Dermis microvascular lymphatic vessel endothelial cell (primary cell): Measurements from ENCODE around the gene TMEM30B. TPM values are rescaled to one million over a fixed set of nuclear protein-coding genes. Genes with fewer than 3 reads are reported as not detected.
A peak's percentile ranks its signal among the peaks of the same experiment; 100 is the strongest.

Source experiments
- DNase-seq, 2 donors: peaks; one replicate each; pipeline versions ENCODE4 v3.0.0 to v3.0.0-alpha.2; 2010; ENCODE audit warnings: low read depth in 2 of 2
- total RNA-seq: library from RNA; depleted of rRNA; stranded (reverse); fragments of >200 nt; gene quantifications from 2 replicates; pipeline ENCODE4 v1.2.1, GENCODE V29; 2014

TMEM30B gene
- total RNA-seq, 1 donor from 2014 or later, result 0.13 TPM

DNA sequence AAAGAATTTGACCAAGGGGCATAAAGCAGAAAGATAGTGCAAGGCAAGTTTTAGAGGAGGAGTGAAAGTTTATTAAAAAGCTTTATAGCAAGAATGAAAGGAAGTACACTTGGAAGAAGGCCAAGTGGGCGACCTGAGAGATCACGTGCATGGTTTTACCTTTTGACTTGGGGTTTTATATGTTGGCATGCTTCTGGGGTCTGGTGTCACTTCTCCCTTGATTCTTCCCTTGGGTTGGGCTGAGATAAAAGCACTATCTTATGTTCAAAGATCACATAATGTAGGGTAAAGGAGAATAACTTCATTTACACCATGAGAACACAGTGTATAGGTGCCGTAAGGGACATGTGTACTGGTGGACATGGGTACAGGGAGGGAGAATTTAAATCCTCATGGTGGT, 17.7 kb upstream of the TMEM30B start:
- peak in 1 of 2 donors; percentile 32 for DNase-seq

DNA sequence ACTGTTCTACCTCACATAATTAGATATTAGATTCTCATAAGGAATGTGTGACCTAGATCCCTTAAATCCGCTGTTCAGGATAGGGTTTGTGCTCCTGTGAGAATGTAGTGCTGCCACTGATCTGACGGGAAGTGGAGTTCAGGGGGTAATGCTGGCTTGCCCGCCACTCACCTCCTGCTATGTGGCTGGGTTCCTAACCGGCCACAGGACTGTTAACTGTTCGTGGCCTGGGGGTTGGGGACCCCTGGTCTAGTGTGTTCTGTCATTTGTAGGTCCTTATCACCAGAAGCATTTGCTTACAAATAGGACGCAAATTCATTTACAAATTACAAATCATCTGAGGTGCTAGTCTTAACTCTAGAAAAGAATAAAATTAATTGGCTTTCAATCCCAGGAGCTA, 16.4 kb upstream of the TMEM30B start:
- peak in 1 of 2 donors; percentile 30 for DNase-seq

DNA sequence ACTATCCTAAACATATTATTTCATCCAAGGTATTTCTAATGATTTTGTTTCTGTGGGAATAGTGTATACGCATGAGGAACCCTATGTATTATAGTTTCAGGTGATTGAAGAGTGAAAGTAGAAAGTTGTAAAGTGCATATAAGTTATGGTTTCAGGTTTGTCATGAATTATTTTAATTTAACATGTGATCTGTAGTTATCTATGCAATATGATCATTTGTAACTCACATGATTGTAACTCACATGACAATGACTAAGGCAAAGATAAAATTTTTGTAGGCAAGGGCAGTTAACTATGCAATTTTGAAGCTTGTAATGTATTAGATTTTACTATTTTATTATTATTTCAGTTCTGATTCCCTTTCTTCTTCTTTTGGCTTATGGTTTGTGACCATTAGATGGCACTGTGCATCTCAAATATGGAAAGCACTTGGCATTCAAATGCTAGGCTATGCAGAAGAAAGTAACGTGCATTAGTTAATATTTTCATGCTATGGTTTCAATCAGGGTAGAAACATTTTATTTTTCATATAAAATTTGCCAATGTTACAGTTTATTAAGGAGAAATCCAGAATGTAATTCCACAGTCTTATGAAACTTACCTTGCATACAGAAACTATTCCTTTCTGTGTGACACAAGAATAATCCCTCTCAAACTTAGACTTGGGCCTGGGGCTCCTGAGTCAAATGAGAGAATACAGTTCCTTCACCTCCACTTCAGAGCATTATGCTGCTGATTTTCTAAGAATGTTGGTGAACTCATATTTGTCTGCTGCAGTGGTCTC, 15.8 kb upstream of the TMEM30B start:
- peak; percentile 57 to 74 for DNase-seq

DNA sequence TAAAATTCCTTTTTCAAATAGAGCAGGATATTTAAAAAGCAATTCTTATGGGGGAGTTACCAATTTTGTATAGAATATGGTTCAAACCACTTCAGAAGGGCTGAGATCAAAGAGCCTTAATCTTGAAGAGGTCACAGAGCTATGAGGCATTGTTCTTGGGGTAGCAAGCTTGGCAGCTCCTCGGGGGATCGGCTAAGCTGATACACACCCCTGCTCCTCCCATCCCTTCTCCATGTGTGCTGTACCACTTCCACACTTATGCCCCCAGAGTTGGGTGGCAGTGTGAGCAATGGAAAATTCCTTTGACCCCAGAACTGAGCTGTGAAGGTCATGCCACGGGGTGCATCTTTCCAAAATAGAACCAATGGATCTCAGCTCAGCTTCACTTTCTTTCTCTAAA, 15.0 kb upstream of the TMEM30B start:
- DNase-seq, result no peak

DNA sequence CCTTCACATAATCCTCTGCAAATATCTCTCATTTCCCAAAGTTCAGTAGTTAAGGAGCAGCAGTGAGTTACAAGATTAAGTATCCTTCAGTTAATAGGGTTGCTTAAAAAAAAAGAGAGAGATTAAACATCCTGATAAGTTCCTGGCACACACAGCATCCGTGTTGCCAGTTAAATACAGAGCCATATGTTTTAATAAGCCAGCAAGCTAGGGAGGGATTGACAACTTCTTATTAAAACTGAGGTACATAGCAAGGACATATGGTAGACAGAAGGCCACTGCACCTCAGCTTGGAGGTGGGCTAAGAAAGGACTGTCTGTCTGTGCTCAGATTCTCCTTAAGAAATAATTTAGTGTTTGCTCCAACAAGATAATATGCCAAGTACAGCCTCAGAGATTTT, 9.6 kb upstream of the TMEM30B start:
- DNase-seq, result no peak

DNA sequence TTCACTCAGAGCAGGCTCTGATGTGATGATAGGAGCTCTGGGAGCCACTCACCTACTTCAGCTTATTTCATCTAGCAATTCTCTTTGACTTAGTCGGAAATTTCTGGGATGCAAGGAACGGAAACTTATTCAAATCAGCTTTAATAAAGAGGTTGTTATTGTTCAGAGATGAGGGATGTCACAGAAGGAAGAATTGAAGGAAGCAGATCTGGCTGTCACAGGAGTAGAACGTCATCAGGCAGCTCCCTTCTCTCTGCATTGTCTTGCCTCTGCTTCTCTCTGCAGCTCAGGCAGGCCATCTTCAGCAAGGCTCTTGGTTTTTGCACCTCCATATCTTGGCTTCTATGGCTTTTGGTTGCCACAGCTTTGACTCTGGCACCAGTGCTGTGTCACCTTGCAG, 7.6 kb upstream of the TMEM30B start:
- no peak for DNase-seq

DNA sequence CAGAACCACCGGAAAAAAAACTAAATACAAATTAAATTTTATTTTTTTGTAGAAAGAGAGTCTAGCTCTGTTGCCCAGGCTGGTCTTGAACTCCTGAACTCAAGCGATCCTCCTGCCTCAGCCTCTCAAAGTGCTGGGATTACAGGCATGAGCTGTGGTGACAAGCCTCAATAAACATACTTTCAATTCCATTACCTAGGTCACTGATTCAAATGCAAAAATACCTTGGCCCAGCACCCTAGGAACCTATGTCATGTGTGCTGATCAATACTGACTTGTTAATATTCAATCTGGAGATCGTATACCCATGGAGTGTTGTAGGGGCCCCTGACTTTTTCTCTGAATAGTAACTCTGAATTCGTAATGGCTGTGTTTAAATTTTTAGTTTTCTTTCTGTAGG, 7.1 kb upstream of the TMEM30B start:
- DNase-seq, result no peak

DNA sequence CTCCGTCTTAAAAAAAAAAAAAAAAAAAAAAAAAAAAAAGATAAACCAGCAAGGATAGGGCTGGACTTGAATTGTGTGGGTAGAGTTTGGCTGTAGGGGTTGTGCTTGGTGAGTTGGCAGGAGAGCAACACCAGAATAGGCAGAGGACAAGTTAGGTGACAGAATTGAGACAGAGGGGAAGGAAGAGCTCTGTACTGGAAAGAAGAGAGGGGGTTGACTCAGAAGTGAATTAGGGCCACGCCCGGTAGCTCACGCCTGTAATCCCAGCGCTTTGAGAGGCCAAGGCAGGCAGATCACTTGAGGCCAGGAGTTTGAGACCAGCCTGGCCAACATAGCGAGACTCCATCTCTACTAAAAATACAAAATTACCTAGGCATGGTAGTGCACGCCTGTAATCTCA, 6.1 kb upstream of the TMEM30B start:
- no peak for DNase-seq

DNA sequence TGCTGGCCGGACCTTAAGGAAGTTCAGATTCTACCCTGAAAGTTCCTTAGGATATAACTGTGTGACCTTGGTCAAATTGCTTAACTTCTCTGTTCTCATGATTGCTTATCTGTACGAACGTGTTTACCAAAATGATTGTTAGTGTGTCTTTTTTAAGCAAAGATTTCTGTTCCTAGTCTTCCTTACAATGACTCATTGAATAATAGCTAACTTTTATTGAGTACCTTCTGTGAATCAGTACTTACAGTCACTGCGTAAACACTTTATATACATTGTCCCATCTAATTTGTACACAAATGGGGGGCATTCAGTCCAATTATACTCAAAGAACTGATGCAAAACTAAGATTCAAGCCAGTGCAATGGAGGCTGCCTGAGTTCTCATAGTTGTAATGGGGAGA, 4.2 kb upstream of the TMEM30B start:
- no peak for DNase-seq

DNA sequence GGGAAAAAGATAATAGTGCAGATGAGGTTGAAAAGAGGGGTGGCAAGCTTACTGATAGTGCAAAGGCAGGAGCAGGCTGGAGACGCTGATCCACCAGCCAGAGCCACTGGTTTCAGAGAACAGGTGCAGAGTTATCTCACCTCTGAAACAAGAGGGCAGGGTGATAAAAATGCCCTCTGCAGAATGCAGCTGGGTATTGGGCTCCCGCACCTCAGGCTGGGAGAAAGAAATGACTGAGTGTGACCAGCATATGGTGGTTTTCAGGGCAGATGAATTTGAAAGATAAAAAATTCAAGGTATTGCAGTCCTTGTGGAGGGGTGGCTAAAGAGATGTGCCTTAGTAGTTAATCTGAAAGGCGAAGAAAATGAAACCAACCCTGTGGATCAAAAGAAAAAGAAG, 2.9 kb upstream of the TMEM30B start:
- DNase-seq, result no peak

DNA sequence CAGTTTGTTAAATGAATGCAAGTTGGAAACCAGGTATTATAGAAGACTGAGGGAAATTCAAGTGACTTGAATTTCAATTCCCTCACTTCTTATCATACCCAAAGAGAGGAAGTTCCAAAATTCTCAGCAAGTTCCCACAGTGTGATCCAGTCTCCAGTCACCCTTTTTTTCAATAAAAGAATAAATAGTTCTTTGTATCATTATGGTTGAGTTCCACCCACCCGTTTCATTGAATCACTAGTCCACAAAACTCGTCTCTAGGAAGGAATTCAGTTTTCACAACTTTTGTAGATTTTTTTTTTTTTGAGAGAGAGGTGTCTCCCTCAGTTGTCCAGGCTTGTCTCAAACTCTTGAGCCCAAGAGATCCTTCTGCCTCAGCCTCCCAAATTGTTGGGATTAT, 1.6 kb upstream of the TMEM30B start:
- no peak for DNase-seq

DNA sequence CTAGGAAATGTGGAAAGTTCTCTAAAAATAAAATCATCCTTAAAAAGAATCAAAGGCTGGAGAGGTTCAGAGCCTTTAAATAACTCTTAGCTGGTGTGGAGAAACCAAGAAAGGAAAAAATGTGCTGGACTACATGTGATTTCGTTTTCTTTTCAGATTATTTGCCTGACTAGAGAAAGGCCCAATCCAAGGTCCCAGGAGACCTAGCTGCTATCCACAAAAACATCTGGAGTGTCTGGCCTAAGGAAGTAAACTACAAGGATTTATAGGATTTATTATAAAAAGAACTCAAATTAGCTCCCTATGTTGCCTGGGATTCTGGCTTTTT, 774 bp upstream of the TMEM30B start:
- DNase-seq, result no peak

DNA sequence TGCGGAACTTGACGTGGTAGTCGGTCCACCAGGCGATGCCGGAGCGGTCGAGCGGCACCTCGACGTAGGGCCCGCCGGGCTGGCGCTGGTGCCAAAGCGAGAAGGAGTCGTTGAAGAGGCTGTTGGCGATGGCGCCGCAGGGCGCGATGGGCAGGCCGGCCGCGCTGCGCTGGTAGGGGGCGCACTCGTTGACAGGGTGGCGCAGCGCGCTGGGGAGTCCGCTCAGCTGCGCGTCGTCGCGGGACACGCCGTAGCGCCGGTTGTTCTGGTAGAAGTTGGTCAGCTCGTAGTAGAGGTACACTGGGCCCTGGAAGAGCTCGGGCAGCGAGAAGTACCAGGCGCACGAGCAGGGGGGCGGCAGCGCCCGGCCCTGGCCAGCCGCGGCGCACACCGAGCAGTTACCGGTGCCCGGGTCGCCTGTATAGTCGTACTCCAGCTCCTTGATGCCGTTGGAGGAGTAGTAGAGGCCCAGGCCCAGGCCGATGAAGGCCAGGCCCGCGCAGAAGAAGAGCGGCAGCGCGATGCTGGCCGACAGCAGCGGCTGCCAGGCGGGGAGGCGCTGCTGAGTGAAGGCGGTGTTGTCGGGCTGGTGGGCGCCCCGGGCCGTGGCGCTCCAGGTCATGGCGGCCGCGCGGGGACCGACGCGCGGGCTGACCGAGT, 482 bp downstream of the TMEM30B start:
- DNase-seq, result peak; percentile 61 to 88

DNA sequence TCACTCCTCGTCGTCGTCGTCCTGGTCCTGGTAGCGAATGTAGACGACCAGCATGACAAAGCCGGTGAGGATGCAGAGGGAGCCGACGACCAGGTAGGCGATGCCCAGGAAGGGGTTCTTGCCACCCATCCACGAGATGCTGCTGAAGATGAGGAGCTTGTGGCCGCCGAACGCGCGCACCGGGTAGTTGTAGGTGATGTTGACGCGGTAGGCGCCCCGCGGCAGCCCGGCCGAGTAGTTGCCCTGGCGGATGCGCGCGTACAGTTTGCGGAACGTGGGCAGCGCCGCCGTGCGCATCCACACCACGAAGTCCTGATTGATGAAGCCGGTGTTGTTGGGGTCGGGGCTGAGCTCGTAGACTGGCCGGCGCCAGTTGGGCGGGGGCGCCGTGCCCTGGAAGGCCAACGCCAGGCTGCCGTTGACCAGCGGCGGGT, 1.0 kb downstream of the TMEM30B start:
- no peak for DNase-seq

DNA sequence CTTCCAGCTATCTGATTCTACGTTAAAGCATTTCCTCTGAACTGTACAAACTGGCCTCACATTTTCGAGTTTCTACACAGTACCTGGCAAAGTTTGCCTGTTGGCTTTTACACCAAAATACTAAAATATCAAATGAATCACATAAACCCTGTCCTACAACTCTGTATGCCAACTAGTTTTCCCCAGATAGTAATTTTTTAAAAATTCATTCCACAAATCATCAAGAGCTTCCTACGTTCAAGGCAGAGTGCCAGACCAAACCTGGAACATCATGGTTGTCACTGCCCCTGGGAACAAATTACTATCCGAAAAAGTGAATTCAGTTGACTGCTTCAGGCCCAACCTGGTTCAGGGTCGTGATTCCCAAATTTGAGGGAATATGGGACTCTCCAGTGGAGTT, 2.1 kb downstream of the TMEM30B start:
- no peak for DNase-seq

DNA sequence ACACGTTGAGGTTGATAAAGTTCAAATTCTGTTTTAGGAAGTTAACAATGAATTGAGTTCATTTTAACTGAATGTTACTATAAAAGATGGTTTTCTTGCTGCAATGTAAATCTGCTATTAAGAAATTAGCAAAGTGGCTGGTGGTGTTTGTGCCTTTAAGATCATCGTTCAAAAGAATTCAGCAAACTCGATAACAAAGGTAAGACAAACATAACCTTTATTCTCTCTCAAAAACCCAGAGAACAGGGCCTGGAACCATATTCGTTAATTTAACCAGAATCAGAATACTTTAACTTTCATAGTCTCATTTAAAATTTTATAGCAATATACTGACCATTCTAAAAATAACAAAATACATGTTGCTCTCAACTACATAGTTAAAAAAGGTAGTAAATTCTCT, 3.4 kb downstream of the TMEM30B start:
- no peak for DNase-seq

DNA sequence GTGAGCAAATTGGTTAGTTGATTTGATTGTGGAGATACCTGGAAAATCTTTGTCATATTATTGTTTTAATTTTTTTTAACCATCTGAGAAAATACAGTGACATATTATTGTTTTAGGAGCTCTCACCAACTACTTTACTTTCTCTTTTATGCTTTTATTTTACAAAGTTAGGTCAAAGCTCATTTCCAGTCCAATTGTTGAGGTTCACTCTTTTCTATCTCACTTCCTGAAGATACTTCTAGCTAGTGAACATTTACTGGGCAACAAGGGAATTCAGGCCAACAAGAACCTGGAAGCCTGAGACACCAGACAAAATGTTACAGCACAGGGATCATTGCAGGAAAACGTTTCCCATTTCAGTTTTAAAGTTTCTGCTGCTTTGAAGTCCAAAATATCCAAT, 3.9 kb downstream of the TMEM30B start:
- peak; percentile 65 to 79 for DNase-seq

DNA sequence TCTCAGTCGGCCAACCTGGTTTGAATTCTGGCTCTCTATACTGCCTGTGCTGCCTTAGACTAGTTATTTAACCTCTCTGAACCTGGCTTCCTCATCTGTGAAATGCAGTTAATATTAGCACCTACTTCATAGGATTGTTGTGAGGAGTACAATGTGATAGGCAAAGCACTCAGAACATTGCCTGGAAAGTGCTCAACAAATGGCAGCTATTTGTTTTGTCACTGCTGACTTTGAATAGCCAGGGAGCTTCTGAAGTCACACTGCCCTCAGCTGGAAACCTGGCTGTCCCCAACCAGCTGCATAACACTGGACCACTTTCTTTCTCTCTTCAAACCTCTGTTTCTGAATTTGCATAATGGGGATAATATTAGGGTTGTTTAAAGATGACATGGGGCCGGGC, 9.6 kb downstream of the TMEM30B start:
- DNase-seq, result no peak

DNA sequence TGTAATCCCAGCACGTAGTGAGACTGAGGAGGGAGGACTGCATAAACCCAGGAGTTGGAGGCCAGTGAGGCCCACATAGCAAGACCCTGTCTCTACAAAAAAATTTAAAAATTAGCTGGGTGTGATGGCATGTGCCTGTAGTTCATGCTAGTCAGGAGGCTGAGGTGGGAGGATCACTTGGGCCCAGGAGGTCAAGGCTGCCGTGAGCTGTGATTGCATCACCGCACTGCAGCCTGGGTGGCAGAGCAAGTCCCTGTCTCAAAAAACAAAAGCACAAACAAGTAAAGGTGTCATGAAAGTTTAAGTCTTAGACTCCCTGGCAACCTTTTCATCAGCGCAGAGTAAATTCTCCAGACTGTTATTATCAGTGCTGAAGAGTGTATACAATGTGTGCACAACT, 10.4 kb downstream of the TMEM30B start:
- DNase-seq, result no peak

DNA sequence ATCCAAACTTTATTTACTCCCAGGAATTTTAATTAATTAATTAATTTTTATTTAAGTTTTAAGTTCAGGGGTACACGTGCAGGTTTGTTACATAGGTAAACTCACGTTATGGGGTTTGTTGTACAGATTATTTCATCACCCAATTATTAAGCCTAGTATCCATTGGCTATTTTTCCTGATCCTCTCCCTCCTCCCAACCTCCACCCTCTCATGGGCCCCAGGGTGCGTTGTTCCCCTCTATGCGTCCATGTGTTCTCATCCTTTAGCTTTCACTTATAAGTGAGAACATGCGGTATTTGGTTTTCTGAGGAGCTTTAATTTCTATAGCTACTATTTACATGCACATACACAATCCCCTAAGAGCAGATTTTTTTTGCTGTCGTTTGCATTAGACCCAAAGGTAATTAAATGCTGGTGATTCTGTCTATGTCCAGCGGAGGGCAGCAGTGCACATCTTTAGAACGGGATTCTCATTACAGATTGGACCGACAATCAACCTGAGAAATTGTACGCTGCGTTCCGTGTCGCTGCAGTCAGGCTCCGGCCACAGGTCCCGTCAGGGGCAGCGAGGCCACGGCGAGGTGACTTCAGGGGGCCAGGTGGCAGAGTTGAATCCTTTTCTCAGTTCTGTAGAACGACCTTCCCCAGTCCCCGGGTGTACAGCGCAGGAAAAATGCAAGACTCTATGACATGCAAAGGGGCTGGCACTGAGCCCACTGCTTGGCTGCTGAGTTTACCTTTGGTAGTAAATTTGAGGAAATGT, 11.6 kb downstream of the TMEM30B start:
- peak; percentile 76 to 80 for DNase-seq

DNA sequence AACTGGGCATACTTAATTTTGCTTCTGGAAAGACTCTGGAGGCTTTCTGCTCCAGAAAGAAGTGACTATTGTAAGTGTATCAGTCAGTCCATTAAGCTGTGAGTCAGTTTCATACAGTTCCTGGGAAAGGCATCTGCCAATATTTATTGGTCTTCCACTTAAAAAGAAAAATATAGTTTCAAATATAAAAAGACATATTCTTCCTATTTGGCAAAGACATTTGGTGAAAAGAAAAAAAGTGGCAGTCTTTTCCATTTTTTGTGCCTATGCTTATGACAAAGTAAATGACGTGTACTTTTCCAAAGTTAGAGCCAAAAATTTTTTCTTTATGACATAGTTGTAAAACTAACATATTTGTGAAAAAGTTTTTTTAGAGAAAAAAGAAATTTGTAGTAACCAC, 12.3 kb downstream of the TMEM30B start:
- peak in 1 of 2 donors; percentile 78 for DNase-seq

DNA sequence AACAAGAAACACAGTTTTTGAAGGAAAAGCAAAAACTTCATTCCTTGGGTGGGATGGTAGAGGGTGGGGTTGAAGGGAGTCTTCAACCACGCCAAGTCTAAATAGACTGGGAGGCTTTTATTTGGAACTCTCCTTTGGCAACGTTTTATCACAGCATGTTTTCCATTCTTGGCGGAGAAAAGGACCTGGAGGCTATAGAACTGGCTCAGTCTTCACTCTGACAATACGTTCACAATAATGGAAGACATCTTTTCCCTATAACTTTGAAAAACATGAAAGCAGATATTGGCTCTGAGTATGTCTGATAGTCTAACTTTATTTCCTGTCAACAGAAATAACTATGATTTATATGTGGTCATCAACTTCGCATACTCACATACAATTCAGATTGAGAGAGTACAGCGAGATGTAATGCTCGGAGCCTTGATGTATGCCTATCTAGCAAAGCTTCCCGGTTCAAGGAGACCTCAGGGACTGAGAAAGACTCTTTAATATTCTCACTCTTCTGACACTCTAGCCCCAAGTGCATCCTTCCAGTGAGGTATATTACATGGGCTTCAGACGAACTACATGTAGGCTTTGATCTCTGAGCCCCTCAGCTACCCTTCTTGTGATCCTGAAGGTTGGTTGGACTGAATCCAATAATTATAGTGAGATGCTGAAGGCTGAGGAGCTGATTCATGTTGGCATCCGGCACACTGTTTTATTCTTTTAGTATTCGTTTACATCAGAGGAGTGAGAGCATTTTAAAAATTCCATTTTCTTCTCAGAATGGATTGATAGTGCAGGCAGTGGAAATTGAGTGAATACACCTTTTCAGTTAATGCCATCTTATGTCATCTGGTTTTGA, 14.0 kb downstream of the TMEM30B start:
- DNase-seq, result peak in 1 of 2 donors; percentile 28
